Right lobe of liver (tissue), 6 donors: Measurements from ENCODE around the gene MUC7. TPM values are rescaled to one million over a fixed set of nuclear protein-coding genes. Genes with fewer than 3 reads are reported as not detected.

Experiments
- ATAC-seq, 4 donors: fragments of 200-7000 bp; cut with Tn5 transposase; one replicate each; pipeline ENCODE4 v1.9.1; 2020; ENCODE audit warnings: mild to moderate bottlenecking in 4 of 4, moderate library complexity in 4 of 4
- DNase-seq, 3 donors: peaks; one replicate each; pipeline ENCODE4 v3.0.0-alpha.2; 2020
- H3K27ac ChIP-seq, 3 donors: fragments of 200-600 bp; one replicate each; pipeline ENCODE4 v1.8.0; 2022
- H3K27me3 ChIP-seq, 2 donors: fragments of 200-600 bp; one replicate each; pipeline ENCODE4 v1.8.0; 2022
- H3K36me3 ChIP-seq, 4 donors: fragments of 200-600 bp; sonication (generic) in 1 of 4; one replicate each; pipeline versions ENCODE4 v1.5.1 to v1.8.0; 2017 to 2022; ENCODE audit warnings: control low read depth in 1 of 4
- H3K4me1 ChIP-seq, 4 donors: fragments of 200-600 bp; sonication (generic) in 1 of 4; one replicate each; pipeline versions ENCODE4 v1.5.1 to v1.8.0; 2017 to 2022; ENCODE audit warnings: control low read depth in 1 of 4
- H3K4me3 ChIP-seq, 3 donors: fragments of 200-600 bp; one replicate each; pipeline ENCODE4 v1.8.0; 2022
- H3K9me3 ChIP-seq, 4 donors: fragments of 200-600 bp; sonication (generic) in 1 of 4; one replicate each; pipeline versions ENCODE4 v1.5.1 to v1.8.0; 2017 to 2022; ENCODE audit warnings: control low read depth in 1 of 4
- POLR2A ChIP-seq: fragments of 450-650 bp; IDR thresholded peaks from one replicate; pipeline ENCODE4 v1.6.1; 2017; ENCODE audit warnings: antibody characterized with exemption, mild to moderate bottlenecking
- WGBS: methylation state at CpG from one replicate; pipeline ENCODE4 v1.1.6; 2018; ENCODE audit warnings: low coverage, low lambda C conversion rate; ENCODE audit not compliant: insufficient coverage; ENCODE audit errors: missing lambda C conversion rate; 5-methylcytosine and 5-hydroxymethylcytosine counted together
- intact Hi-C, 2 donors: fragments of 100-400 bp; cut with DNase I; formaldehyde crosslinking; loops; one replicate each; pipeline versions ENCODE4 v1.11.2 to v1.14.1; 2022
- long read RNA-seq: library from polyadenylated mRNA; unstranded; transcript quantifications from one replicate; pipeline ENCODE4 v2.0.0, GENCODE V29; 2019
- total RNA-seq, 6 experiments: library from RNA; depleted of rRNA in 2 of 6; stranded (reverse); fragments of >200 nt in 2 of 6; fragmentation: NEBNext Ultra II Directional in 3 of 6; extraction: Animal tissue kit (Norgen Biotek cat#: 25700) in 3 of 6; gene quantifications; one replicate each; pipeline versions ENCODE4 v1.1.0 to v1.2.4, GENCODE V29; 2016 to 2023
- TF ChIP-seq, protein P1 (sequence below), 4 donors: fragments of 200-600 bp in 3 of 4; fragments of 450-650 bp in 1 of 4; IDR thresholded peaks; one replicate each; pipeline versions ENCODE4 v1.5.1 to v1.8.0; 2016 to 2022; ENCODE audit warnings: antibody characterized with exemption in 4 of 4, mild to moderate bottlenecking in 2 of 4
- donor health status: DM: no; HTN: yes; CAD: no.
- donor health status: DM: no; HTN: no; CAD: no.
- donor health status: DM: no; HTN: no; CAD: no.
- donor health status: DM: no; HTN: yes; CAD: no.
- donor health status: DM: no; HTN: yes; CAD: no.

Gene MUC7
- total RNA-seq, result not detected
- long read RNA-seq, result 0 reads

DNA sequence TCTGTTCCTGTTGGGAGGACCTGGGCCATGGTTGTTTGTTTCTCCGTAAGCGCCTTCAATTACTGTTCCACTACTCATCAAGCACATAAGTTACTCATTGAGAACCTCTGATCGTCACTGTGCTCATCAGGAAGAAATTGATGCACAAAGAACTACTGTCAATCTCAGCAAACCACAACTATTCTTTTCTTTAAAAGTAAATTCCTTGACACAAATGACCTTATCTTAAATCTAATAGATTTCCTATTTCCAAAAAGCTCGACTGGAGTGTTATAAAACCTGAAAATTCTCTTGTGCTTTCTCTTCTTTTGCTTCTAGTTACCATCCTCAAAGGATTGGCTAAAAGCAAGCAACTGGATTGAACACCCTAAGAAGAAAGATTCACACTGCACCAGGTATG lies at the start of gene MUC7:
TSS of gene MUC7 (plus strand) at position 301 of the 400 bp plus-strand sequence. CDS start 1,825 bp downstream, outside the sequence.
- Histone ChIP-seq H3K9me3 (no peaks in the 10 kb centered on the region), H3K4me1 (no peaks in the 10 kb centered on the region), H3K27me3 (no peaks in the 10 kb centered on the region), H3K4me3 (no peak within 1 kb of the TSS), H3K36me3 (no peaks in the 10 kb centered on the region), H3K27ac (no peak within 1 kb of the TSS)
- no peak for TF ChIP-seq POLR2A
- TF ChIP-seq, protein P1, sequence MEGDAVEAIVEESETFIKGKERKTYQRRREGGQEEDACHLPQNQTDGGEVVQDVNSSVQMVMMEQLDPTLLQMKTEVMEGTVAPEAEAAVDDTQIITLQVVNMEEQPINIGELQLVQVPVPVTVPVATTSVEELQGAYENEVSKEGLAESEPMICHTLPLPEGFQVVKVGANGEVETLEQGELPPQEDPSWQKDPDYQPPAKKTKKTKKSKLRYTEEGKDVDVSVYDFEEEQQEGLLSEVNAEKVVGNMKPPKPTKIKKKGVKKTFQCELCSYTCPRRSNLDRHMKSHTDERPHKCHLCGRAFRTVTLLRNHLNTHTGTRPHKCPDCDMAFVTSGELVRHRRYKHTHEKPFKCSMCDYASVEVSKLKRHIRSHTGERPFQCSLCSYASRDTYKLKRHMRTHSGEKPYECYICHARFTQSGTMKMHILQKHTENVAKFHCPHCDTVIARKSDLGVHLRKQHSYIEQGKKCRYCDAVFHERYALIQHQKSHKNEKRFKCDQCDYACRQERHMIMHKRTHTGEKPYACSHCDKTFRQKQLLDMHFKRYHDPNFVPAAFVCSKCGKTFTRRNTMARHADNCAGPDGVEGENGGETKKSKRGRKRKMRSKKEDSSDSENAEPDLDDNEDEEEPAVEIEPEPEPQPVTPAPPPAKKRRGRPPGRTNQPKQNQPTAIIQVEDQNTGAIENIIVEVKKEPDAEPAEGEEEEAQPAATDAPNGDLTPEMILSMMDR (IDR thresholded peaks at IDR 0.05), result no peak
- 63% methylated on average over 4 of the region's 4 CpGs for WGBS
- ATAC-seq (no peak), DNase-seq (no peak)
- intact Hi-C loops, result no loop called here

DNA sequence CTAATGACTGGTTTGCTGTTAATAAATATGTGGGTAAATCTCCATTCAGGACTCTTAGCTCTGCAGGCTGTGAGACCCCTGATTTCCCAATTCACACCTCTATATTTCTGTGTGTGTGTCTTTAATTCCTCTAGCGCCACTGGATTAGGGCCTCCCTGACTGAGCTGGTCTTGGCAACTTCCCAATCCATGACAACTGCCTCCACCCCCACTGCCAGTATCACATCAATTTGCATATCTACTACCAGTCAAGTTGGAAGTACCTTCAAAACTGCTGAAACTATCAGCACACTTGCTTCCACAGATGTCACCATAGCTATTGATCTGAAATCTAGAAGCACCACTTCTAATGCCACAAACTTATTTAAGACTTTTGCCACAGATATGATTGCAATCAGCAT lies 46.7 kb upstream of the MUC7 start:
- Histone ChIP-seq H3K27me3 (no peaks in the 10 kb centered on the region), H3K36me3 (no peaks in the 10 kb centered on the region), H3K27ac (no peak overlapping the region), H3K4me3 (no peak overlapping the region), H3K4me1 (no peaks in the 10 kb centered on the region), H3K9me3 (no peaks in the 10 kb centered on the region)
- WGBS, result 83% methylated on average over 1 of the region's 1 CpG
- ATAC-seq (no peak), DNase-seq (no peak)
- TF ChIP-seq POLR2A, result no peak
- TF ChIP-seq, protein P1 (IDR thresholded peaks at IDR 0.05), result no peak
- intact Hi-C loops, result no loop called here

DNA sequence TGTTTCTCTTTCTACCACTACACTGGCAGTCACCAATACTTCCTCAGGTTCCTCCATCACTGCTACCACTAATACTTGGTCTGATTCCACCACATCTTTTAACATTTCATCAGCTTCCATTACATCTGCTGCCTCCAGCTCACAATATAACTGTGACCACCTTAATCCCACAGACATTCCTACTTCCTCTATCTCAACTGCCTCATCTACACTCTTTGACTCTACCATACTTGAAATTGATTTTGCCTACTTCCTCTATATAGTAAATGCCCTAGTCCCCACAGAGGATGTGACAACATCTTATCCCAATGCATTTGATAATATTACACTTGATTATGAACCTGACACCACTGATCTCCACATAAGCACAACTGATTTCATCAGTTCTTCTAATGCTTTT lies 45.2 kb upstream of the MUC7 start:
- intact Hi-C loops, result no loop called here
- Histone ChIP-seq H3K27ac (no peak overlapping the region), H3K9me3 (no peaks in the 10 kb centered on the region), H3K4me3 (no peak overlapping the region), H3K36me3 (no peaks in the 10 kb centered on the region), H3K27me3 (no peaks in the 10 kb centered on the region), H3K4me1 (no peaks in the 10 kb centered on the region)
- DNase-seq, result no peak
- no peak for ATAC-seq
- TF ChIP-seq, protein P1 (IDR thresholded peaks at IDR 0.05), result no peak
- no peak for TF ChIP-seq POLR2A

DNA sequence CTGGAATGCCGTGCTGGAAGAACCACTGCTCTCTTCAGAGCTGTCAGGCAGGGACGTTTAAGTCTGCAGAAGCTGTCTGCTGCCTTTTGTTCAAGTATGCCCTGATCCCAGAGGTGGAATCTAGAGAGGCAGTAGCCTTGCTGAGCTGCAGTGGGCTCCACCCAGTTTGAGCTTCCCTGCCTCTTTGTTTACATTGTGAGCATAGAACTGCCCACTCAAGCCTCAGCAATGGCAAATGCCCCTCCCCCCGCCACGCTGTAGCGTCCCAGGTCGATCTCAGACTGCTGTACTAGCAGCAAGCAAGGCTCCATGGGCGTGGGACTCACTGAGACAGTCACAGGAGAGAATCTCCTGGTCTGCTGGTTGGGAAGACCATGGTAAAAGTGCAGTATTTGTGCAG lies 34.8 kb upstream of the MUC7 start:
- Histone ChIP-seq H3K9me3 (no peaks in the 10 kb centered on the region), H3K36me3 (no peaks in the 10 kb centered on the region), H3K27ac (no peak overlapping the region), H3K4me1 (no peaks in the 10 kb centered on the region), H3K27me3 (no peaks in the 10 kb centered on the region), H3K4me3 (no peak overlapping the region)
- intact Hi-C loops, result no loop called here
- DNase-seq (no peak), ATAC-seq (no peak)
- 43% methylated on average over 7 of the region's 7 CpGs for WGBS
- TF ChIP-seq POLR2A, result no peak
- TF ChIP-seq, protein P1 (IDR thresholded peaks at IDR 0.05), result no peak

DNA sequence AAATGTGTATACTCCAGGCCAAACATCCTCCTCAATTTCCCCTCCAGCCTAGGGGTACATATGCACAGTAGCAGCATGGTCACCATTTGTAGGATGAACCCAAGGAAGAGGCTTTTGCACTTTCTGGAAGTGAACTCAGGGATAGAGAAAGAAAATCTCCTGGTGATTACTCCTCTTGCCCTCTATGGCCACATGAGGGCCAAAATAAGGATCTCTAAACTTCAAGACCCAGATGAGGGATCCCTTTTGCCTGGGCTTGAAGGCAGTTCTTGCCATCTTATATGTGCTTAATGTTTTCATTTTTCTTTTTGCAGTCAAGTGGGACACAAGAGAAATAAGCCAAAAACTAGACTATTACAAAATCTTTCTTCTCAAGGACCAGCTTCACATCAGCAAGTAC lies 29.5 kb upstream of the MUC7 start:
- intact Hi-C loops, result no loop called here
- Histone ChIP-seq H3K4me3 (no peak overlapping the region), H3K27ac (no peak overlapping the region), H3K36me3 (no peaks in the 10 kb centered on the region), H3K9me3 (no peaks in the 10 kb centered on the region), H3K4me1 (no peaks in the 10 kb centered on the region), H3K27me3 (no peaks in the 10 kb centered on the region)
- ATAC-seq (no peak), DNase-seq (no peak)
- no peak for TF ChIP-seq POLR2A
- TF ChIP-seq, protein P1 (IDR thresholded peaks at IDR 0.05), result no peak
